ENCODE data around the gene PROSER3. TPM values are rescaled to one million over a fixed set of nuclear protein-coding genes. Genes with fewer than 3 reads are reported as not detected.
"Not testable (repeated sequence)": the region's sequence is repeated elsewhere in the genome, so short reads cannot be mapped to it uniquely, and the experiment has no call there.

PROSER3 gene
- total RNA-seq, 1 donor from 2014 or later = 6.1 TPM

DNA sequence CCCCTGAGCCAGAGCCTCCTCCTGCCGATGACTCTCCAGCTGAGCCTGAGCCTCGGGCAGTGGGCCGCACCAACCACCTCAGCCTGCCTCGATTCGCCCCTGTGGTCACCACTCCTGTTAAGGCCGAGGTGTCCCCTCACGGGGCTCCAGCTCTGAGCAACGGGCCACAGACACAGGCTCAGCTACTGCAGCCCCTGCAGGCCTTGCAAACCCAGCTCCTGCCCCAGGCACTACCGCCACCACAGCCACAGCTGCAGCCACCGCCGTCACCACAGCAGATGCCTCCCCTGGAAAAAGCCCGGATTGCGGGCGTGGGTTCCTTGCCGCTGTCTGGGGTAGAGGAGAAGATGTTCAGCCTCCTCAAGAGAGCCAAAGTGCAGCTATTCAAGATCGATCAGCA, 36.6 kb upstream of the PROSER3 start:
- no peak overlapping the region for H3K4me3 ChIP-seq (ENCODE audit: low read depth, low read length)
- DNase-seq (ENCODE audit: low read depth) = no peak
- TF ChIP-seq, protein P1, sequence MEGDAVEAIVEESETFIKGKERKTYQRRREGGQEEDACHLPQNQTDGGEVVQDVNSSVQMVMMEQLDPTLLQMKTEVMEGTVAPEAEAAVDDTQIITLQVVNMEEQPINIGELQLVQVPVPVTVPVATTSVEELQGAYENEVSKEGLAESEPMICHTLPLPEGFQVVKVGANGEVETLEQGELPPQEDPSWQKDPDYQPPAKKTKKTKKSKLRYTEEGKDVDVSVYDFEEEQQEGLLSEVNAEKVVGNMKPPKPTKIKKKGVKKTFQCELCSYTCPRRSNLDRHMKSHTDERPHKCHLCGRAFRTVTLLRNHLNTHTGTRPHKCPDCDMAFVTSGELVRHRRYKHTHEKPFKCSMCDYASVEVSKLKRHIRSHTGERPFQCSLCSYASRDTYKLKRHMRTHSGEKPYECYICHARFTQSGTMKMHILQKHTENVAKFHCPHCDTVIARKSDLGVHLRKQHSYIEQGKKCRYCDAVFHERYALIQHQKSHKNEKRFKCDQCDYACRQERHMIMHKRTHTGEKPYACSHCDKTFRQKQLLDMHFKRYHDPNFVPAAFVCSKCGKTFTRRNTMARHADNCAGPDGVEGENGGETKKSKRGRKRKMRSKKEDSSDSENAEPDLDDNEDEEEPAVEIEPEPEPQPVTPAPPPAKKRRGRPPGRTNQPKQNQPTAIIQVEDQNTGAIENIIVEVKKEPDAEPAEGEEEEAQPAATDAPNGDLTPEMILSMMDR (IDR thresholded peaks at IDR 0.05; ENCODE audit: insufficient read depth, low read length, poor library complexity, severe bottlenecking) = no peak
- H3K36me3 ChIP-seq (ENCODE audit: control insufficient read depth, insufficient read depth, low read length) = peaks cover 6% of the 10 kb centered on the region
- no peaks in the 10 kb centered on the region for H3K27me3 ChIP-seq (ENCODE audit: control insufficient read depth, insufficient read depth, low read length)

DNA sequence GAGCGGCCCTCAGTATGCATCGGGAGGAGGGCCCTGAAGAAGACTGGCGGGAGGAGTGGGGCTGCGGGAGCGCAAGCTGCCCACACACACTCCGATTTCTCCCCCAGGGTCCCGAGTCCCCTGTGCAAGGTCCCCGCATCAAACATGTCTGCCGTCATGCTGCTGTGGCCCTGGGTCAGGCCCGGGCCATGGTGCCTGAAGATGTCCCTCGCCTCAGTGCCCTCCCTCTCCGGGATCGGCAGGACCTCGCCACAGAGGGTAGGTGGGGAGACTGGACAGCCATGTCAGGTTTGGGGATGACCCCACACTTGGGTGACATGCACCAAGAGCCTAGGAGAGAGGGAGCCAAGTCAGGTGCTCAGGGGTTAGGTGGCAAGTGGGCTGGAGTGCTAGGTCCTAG, 35.5 kb upstream of the PROSER3 start:
- H3K36me3 ChIP-seq (ENCODE audit: control insufficient read depth, insufficient read depth, low read length) = peaks cover 8% of the 10 kb centered on the region
- H3K4me3 ChIP-seq (ENCODE audit: low read depth, low read length) = no peak overlapping the region
- TF ChIP-seq, protein P1 (IDR thresholded peaks at IDR 0.05; ENCODE audit: insufficient read depth, low read length, poor library complexity, severe bottlenecking) = no peak
- no peaks in the 10 kb centered on the region for H3K27me3 ChIP-seq (ENCODE audit: control insufficient read depth, insufficient read depth, low read length)
- no peak for DNase-seq (ENCODE audit: low read depth)

DNA sequence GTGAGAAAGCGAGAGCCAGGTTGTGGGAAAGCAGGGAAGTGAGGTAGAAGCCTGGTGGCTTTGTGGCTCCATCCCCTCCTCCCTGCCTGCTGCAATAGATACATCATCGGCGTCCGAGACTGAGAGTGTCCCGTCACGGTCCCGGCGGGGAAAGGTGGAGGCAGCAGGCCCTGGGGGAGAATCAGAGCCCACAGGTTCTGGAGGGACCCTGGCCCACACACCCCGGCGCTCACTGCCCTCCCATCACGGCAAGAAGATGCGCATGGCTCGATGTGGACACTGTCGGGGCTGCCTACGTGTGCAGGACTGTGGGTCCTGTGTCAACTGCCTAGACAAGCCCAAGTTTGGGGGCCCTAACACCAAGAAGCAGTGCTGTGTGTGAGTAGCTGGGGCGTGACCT, 35.1 kb upstream of the PROSER3 start:
- no peak for DNase-seq (ENCODE audit: low read depth)
- no peak overlapping the region for H3K4me3 ChIP-seq (ENCODE audit: low read depth, low read length)
- H3K27me3 ChIP-seq (ENCODE audit: control insufficient read depth, insufficient read depth, low read length) = no peaks in the 10 kb centered on the region
- TF ChIP-seq, protein P1 (IDR thresholded peaks at IDR 0.05; ENCODE audit: insufficient read depth, low read length, poor library complexity, severe bottlenecking) = no peak
- H3K36me3 ChIP-seq (ENCODE audit: control insufficient read depth, insufficient read depth, low read length) = peaks cover 8% of the 10 kb centered on the region

DNA sequence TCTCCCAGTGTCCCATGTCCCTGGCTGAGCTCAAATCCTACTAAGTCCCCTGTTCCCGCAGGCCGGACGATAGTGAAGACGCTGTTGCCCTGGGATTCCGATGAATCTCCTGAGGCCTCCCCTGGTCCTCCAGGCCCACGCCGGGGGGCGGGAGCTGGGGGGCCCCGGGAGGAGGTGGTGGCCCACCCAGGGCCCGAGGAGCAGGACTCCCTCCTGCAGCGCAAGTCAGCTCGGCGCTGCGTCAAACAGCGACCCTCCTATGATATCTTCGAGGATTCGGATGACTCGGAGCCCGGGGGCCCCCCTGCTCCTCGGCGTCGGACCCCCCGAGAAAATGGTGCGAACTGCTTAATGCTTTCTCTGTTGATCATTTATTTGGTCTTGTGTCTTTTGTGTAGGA, 34.3 kb upstream of the PROSER3 start:
- TF ChIP-seq, protein P1 (IDR thresholded peaks at IDR 0.05; ENCODE audit: insufficient read depth, low read length, poor library complexity, severe bottlenecking) = no peak
- Histone ChIP-seq H3K27me3 (ENCODE audit: control insufficient read depth, insufficient read depth, low read length) (no peaks in the 10 kb centered on the region), H3K36me3 (ENCODE audit: control insufficient read depth, insufficient read depth, low read length) (peaks cover 8% of the 10 kb centered on the region), H3K4me3 (ENCODE audit: low read depth, low read length) (no peak overlapping the region)
- no peak for DNase-seq (ENCODE audit: low read depth)

DNA sequence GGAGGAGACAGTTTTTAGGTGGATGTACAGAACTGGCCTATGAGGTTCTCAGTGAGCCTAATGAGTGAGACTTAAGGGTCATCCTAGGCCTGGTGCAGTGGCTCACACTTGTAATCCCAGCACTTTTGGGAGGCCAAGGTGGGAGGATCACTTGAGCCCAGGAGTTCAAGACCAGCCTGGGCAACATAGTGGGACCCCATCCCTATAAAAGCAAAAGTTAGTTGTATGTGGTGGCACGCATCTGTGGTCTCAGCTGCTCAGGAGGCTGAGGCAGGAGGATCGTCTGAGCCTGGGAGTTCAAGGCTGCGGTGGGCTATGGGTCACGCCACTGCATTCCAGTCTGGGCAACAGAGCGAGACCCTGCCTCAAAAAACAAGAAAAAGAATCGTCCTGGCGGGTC, 33.8 kb upstream of the PROSER3 start:
- DNase-seq (ENCODE audit: low read depth); H3K4me3 ChIP-seq (ENCODE audit: low read depth, low read length); H3K27me3 ChIP-seq (ENCODE audit: control insufficient read depth, insufficient read depth, low read length); H3K36me3 ChIP-seq (ENCODE audit: control insufficient read depth, insufficient read depth, low read length): not testable (repeated sequence)

DNA sequence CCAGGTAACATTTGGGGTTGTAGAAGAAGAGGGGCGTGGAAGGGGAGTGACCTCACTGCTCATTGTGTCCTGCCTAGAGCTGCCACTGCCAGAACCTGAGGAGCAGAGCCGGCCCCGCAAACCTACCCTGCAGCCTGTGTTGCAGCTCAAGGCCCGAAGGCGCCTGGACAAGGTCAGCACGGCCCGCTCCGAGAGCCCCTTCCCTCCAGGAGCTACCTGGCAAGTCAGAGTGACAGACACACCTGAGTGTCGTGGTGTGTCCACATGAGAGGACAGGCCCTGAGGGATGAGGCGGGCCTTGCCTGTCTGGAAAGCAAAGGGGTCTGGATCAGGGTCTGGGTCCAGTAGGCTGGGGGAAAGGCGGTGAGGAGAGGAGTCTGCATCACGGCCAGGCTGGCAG, 33.4 kb upstream of the PROSER3 start:
- Histone ChIP-seq H3K27me3 (ENCODE audit: control insufficient read depth, insufficient read depth, low read length) (no peaks in the 10 kb centered on the region), H3K36me3 (ENCODE audit: control insufficient read depth, insufficient read depth, low read length) (peaks cover 8% of the 10 kb centered on the region), H3K4me3 (ENCODE audit: low read depth, low read length) (no peak overlapping the region)
- TF ChIP-seq, protein P1 (IDR thresholded peaks at IDR 0.05; ENCODE audit: insufficient read depth, low read length, poor library complexity, severe bottlenecking) = no peak
- no peak for DNase-seq (ENCODE audit: low read depth)
